ENCODE data around the gene UACA.

The UACA gene

DNA sequence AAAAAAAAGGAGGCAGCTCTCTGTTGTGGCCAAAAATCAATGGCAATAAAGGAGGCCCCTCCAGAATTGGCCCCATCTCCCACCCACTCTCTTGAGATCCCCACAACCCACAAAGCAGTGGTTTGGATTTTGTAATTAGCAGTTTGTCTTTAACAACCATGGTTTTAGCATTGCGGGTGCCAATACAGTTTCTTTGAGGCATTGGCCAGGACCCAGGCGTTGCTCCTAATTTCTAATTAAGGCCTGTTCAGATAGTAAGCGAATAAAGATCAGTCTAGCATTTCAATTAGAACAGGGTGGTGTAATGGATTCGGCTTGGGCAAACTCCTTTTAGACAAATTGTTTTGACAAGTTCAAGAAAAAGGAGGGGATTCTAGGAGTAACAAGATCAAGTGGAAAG is 23.6 kb upstream of the UACA start:
- no peak for DNase-seq

- DNase-seq, result no peak
These were observed 20.3 kb upstream of the UACA start for GRCh38 chr15:70783610-70784022.

DNA sequence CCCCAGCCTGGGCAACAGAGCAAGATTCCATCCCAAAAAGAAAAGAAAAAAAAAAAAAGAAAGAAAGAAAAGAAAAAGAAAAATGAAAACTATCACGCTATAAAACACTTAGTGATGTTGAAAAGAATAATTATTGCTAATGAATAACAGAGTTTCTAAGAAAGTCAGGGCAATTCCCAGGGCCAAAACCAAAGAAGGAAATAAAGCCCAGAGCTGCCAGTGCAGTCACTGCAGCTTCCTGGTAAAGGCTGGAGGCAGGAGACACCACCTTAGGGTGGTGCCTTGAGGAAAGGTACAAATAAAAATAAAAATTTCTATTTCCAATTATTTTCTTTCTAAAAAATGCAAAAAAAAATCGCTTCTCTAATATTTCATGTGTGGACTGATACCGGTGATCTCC is 19.7 kb upstream of the UACA start:
- DNase-seq, result no peak

- no peak for DNase-seq
These were observed 17.9 kb upstream of the UACA start for GRCh38 chr15:70781236-70781635.

- DNase-seq, result no peak
These were observed 15.1 kb upstream of the UACA start for GRCh38 chr15:70778258-70779076.

GRCh38 chr15:70777170-70777926 is 14.0 kb upstream of the UACA start:
- no peak for DNase-seq

DNA sequence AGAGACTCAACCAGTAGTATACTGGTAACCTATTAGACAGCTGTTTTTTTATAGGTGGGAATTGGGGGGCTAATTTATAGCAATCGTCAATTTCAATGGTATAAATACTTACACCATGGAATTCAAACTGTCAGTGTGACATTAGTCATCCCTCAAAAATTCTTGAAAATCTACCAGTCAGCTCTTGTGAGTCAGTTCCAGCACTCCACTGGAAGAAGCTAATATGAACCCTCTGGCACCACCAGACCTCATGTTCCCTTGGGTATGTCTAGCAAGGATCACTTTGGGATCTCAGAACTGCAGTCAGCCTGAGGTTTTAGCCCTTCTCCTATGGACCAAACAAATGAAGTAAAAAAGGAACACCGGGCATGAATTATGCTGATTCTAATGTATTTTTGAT is 11.8 kb upstream of the UACA start:
- no peak for DNase-seq

DNA sequence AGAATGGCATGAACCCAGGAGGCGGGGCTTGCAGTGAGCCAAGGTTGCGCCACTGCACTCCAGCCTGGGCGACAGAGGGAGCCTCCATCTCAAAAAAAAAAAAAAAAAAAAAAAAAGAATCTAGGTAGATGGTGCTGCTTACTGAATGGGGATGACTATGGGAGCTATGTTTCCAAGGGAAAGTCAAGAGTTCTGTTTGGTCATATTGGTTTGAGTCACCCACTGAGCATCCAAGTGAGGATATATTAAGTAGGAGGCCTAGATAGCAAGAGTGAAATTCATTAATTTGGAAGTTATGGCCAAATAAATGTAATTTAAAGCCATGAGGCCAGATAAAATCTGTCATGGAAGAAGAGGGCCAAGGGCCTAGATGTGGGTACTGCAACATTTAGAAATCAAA is 9.0 kb upstream of the UACA start:
- no peak for DNase-seq

GRCh38 chr15:70770863-70771262 is 7.5 kb upstream of the UACA start:
- no peak for DNase-seq

GRCh38 chr15:70768257-70768883 is 5.0 kb upstream of the UACA start:
- DNase-seq, result no peak

- DNase-seq, result no peak
These were observed 4.3 kb upstream of the UACA start for GRCh38 chr15:70767667-70768066.

DNA sequence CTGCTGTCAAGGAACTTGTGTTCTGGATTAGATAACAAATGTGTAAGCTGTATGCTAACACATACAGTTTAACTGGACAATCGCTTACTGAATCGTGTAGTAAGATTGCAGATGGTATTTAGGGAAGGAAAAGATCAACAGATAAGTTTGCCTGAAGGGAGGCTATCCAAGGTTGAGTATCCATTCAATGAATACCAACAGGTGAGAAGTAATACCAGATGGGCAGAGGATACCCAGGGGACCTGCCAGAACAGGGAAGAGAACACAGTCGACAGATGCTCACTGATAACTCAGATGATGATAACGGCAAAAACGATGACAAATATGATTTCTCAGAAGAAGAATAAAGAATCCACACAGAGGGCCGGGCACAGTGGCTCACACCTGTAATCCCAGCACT is 3.2 kb upstream of the UACA start:
- no peak for DNase-seq

DNA sequence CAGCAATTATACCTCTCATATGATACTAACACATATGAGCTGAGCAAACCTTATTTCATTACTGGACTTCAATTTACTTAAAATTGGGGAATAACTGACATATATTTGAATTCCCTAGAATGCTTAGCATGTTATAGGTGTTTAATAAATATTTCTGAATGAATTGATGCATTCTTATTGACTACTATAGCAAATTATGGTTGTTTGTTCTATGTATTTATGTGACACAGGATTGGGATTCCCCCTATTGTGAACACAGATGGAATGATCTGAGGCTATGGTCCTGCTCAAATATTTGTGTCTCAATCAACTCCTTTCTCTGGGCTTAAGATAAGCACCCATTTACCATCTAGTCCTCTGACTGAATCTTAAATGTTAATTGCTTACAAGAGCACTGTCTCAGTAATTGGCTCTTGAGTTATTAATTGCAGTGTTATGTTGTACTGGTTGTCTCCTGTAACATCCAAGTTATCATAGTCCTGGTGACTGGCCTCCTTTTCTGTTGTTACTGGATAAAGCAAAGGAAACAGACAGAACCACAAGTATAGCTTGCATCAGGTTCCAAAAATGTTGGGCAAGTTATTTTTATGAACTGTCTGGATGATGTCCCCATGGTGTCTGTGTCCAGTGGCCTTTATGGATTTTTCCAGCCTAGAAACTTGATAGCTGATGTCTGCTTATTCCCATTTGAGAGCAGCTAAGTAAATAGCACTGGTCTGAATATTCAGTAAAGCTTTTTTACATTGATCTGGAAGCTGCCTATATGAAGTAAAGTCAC is 2.3 kb upstream of the UACA start:
- DNase-seq, result no peak

DNA sequence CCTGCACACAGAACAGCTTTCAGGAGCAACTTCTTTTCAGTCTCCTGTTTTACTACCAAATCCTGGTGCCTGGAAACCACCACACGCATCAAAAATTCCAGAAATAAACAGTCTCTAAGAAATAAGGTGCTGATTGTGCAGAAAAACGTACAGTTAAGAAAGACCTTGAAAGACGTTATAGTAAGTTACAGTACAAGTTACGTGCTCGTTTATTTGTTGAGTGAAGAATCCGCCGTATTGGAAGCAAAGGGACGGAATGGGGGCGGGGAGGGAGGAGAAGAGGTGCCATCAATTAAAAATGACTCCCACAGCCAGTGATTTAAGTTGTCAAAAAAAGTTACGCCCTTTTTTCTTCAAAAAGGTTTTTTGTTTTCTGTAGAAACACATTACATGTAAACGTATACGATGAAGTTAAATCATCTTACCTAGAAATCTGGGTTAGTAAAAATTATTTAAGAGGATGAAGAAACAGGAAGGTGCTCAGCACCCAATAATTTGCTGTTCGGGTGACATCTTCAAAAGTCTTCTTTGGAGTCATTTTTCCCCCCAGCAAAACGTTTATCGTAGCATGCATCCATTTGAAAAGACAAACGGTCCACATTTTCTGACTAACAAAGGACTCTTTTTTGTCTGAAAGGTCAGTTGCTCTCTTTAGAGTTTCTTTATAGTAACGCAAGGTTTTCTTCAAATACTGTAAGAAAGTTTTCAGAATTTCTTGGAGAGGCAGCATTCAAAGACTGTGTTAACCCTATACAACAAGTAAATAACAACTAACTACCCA is 782 bp upstream of the UACA start:
- no peak for DNase-seq

DNA sequence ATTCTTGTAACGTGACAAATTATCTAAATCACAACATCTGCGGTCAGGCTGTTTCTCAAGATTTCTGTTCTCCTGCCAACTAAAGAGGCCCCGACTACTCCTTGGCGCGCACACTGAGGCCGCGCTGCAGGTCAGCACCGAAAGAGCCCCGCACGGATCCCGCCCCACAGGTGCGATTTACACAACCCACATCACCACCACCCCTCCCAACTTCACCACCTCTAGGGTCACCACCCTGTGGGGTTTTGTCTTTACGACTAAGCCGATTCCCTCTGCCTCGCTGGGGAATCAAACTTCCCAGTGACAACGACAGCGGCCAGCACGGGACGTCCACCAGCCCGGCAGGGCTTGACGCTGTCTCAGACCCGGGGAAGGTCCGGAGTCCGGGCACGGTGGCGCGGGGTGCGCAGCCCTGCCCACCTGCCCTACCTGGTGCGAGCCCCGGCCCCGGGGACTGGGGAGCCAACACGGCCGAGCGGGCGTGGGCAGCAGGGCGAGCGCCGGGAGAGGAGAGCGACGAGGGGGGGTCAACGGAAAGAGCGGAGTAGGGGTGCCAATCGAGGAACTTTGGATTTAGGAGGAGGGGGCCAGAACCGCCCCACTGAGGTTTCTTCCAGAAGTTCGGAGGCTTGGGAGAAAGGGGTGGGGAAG is 764 bp downstream of the UACA start:
- peak; percentile 58 for DNase-seq

DNA sequence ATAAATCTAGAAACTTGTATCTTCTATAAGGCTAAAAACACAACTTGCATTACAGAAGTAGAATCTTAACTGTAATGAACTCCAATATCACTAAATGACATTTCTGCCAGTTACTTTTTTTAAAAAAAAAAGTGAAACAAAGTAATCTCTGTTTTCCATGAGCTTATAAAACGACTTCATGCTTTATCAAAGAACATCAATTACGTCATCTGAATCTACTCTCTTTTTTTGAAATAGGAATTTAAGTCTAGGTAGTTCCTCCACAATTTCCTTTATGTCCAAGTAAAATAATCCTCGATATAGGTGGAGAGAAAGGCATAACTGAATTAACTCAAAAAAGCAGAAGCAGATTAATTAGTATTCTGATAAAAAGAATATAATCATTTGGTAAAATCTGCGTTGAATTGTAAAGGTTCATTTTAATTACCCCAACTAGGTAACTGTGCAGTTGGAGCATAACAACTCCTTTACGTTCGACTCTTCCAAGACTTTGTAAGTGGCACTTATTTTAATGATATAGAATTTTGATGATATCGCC is 1.4 kb downstream of the UACA start:
- DNase-seq, result no peak

DNA sequence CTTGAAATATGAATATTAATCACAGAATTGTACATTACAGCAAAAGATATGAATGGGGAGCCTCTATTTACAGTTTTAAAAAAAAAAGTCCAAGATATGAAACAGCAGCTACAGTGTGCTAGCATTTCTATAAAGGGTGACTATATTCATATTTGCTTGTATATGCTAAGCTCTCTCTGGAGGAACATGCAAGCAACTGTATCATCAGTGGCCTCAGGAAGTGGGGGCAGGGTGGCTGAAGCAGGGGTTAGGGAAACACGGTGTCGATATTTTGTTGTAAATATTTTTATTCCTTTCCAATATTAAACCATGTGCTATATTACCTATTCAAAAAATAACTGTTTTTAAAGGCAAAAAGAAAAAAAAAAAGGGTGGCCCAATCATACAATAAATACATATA is 2.3 kb downstream of the UACA start:
- no peak for DNase-seq

- no peak for DNase-seq
These were observed 4.4 kb downstream of the UACA start for GRCh38 chr15:70758790-70759462.

GRCh38 chr15:70757627-70758026 is 5.7 kb downstream of the UACA start:
- no peak for DNase-seq

DNA sequence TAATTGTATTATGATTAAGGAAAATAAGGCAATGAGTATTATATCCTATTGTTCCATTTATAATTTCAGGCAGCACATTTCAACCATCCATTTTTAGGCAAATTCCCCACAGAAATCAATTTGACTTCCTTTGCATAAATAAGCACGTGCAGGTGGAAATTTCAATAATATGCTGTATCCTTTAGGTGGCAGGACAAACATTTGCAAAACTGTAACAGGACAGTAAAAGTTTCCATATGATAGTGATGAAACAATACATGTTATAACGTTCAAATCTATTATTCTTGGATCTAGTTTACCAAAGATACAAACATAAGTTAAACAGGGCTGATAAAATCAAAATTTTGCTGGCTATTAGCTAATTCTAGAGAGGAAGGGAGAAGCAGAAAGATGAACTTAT is 8.5 kb downstream of the UACA start:
- no peak for DNase-seq
